Neural crest cell (in vitro differentiated cells): Measurements from ENCODE around the gene CDH8. TPM values are rescaled to one million over a fixed set of nuclear protein-coding genes. Genes with fewer than 3 reads are reported as not detected.

Source experiments
- DNase-seq: peaks from one replicate; pipeline ENCODE4 v3.0.0; 2021; ENCODE audit warnings: low read depth, mixed read lengths, low spot score
- H3K27ac Mint-ChIP-seq: one replicate; pipeline ENCODE4 v1.8.0; 2021; ENCODE audit warnings: mild to moderate bottlenecking, mixed read lengths; ENCODE audit not compliant: unreplicated experiment
- H3K27me3 Mint-ChIP-seq: 2 replicates; pipeline ENCODE4 v1.8.0; 2021; ENCODE audit warnings: low read depth, mild to moderate bottlenecking, mixed read lengths
- H3K36me3 Mint-ChIP-seq: 2 replicates; pipeline ENCODE4 v1.8.0; 2021; ENCODE audit warnings: low read depth, mild to moderate bottlenecking, mixed read lengths
- H3K4me1 Mint-ChIP-seq: 2 replicates; pipeline ENCODE4 v1.8.0; 2021; ENCODE audit warnings: mixed read lengths
- H3K4me3 Mint-ChIP-seq: one replicate; pipeline ENCODE4 v1.8.0; 2021; ENCODE audit warnings: mild to moderate bottlenecking, mixed read lengths
- H3K9me3 Mint-ChIP-seq: 2 replicates; pipeline ENCODE4 v1.8.0; 2021; ENCODE audit warnings: mixed read lengths
- CTCF ChIP-seq: fragments of 200-600 bp; sonication (generic); conservative IDR thresholded peaks from 2 replicates; pipeline ENCODE4 v1.5.0; 2021; ENCODE audit warnings: antibody characterized with exemption, mild to moderate bottlenecking
- total RNA-seq: library from RNA; stranded (reverse); gene quantifications from 2 replicates; pipeline ENCODE4 v1.2.1, GENCODE V29; 2021

The CDH8 gene
- total RNA-seq, 1 donor from 2014 or later, result 7.1 TPM

DNA sequence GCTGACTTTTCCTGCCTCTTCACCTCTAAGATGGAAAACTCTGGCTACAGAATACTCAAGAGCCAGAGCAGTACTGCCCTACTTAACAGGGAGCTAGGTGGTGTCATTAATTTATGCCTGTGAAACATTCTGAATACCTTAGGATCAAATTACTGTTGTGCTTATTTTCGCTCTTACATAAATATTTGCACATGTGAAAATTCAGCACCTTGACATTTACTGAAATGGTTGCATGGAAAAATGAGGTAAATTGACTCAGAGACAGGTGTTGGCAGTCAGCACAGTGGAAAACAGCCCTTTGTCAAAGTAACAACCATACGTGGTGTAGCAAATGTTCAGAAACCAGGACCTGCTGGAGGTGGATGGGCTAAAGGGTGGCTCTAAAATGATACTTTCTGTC, 193.6 kb downstream of the CDH8 start:
- H3K9me3 Mint-ChIP-seq, result peaks cover 3% of the 10 kb centered on the region
- no peak overlapping the region for H3K4me3 Mint-ChIP-seq
- H3K4me1 Mint-ChIP-seq, result peaks cover 7% of the 10 kb centered on the region
- TF ChIP-seq CTCF, result no peak
- no peaks in the 10 kb centered on the region for H3K27me3 Mint-ChIP-seq
- H3K27ac Mint-ChIP-seq, result no peak overlapping the region
- H3K36me3 Mint-ChIP-seq, result no peaks in the 10 kb centered on the region
- DNase-seq, result no peak

GRCh38 chr16:61836804-61837393, 199.3 kb downstream of the CDH8 start:
- H3K9me3 Mint-ChIP-seq, result peaks cover 3% of the 10 kb centered on the region
- peak overlapping the region; percentile 21 for H3K27ac Mint-ChIP-seq
- H3K4me1 Mint-ChIP-seq, result peaks cover 26% of the 10 kb centered on the region
- no peak overlapping the region for H3K4me3 Mint-ChIP-seq
- H3K36me3 Mint-ChIP-seq, result no peaks in the 10 kb centered on the region
- DNase-seq, result no peak
- no peaks in the 10 kb centered on the region for H3K27me3 Mint-ChIP-seq
- no peak for TF ChIP-seq CTCF

- Mint-ChIP-seq H3K4me3 (no peak overlapping the region), H3K27ac (no peak overlapping the region), H3K36me3 (no peaks in the 10 kb centered on the region), H3K9me3 (no peaks in the 10 kb centered on the region), H3K27me3 (no peaks in the 10 kb centered on the region), H3K4me1 (peaks cover 26% of the 10 kb centered on the region)
- no peak for TF ChIP-seq CTCF
- DNase-seq, result no peak
These were observed 202.2 kb downstream of the CDH8 start for GRCh38 chr16:61834082-61834481.

DNA sequence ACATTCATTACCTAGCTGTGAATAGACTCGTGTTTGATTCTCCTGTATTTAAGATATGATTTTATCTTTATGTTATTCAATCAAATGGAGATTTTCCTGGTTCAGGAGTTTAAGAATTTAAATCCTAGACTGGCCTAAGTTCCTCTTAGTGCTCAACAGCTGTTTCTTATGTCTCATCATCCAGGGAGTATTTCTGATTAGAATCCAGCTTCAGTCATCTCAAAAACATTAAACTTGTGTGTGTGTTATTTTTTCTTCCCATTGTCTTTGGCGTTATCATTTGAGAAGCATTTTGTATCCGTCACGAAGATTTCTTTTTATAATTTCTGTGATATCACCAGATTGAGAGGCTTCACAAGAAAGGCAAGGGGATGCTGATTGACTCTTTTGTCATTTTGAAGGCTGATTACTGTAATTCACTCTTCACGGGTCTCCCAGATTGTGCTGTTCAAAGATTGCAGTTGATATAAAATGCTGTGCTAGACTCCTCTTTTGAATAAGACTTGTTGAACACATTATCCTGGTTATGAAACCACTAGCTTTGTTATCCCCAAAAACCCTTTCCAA, 204.8 kb downstream of the CDH8 start:
- no peak for TF ChIP-seq CTCF
- no peak overlapping the region for H3K4me3 Mint-ChIP-seq
- no peaks in the 10 kb centered on the region for H3K27me3 Mint-ChIP-seq
- no peaks in the 10 kb centered on the region for H3K36me3 Mint-ChIP-seq
- no peak for DNase-seq
- H3K4me1 Mint-ChIP-seq, result peaks cover 7% of the 10 kb centered on the region
- H3K9me3 Mint-ChIP-seq, result no peaks in the 10 kb centered on the region
- H3K27ac Mint-ChIP-seq, result no peak overlapping the region

DNA sequence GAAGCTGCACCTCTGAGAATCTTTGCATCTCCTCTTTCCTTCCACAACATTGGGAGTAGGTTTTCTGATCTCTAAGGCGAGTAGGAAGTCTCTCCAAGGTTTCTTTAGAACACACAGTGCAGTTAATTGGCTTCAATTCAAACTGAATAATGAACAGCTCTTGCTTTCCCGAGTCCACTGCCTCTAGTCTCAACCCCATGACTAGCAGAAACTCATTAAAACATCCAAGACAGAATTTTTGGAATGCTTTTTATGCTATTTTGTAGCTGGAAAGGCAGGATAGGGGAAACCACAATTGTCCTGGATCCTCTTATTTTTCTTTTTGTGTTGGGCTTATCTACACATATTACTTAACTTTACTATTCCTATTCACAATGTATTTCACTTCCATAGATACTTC, 206.6 kb downstream of the CDH8 start:
- DNase-seq, result no peak
- no peak overlapping the region for H3K27ac Mint-ChIP-seq
- no peaks in the 10 kb centered on the region for H3K9me3 Mint-ChIP-seq
- no peak overlapping the region for H3K4me3 Mint-ChIP-seq
- no peaks in the 10 kb centered on the region for H3K27me3 Mint-ChIP-seq
- no peak for TF ChIP-seq CTCF
- no peaks in the 10 kb centered on the region for H3K36me3 Mint-ChIP-seq
- no peaks in the 10 kb centered on the region for H3K4me1 Mint-ChIP-seq
